Caco-2 (cell line): ENCODE data around the gene YAF2. TPM values are rescaled to one million over a fixed set of nuclear protein-coding genes. Genes with fewer than 3 reads are reported as not detected.

Experiments used
- BruUV-seq: library from RNA; stranded (reverse); fragments of 400-500 nt; replicated peaks from 2 replicates; lab custom pipeline; 2021; lab: Mats Ljungman, UMichigan
- CTCF ChIA-PET: fragments of 300-600 bp; sonication (Branson Sonifier 250); formaldehyde crosslinking; loops from one replicate; lab custom pipeline; 2022; ENCODE audit warnings: antibody characterized with exemption; lab: Charles Lee
- POLR2A ChIA-PET: fragments of 300-600 bp; sonication (Branson Sonifier 250); formaldehyde crosslinking; loops from one replicate; lab custom pipeline; 2022; ENCODE audit warnings: antibody characterized with exemption; lab: Charles Lee
- DNase-seq, 2 experiments: peaks; one replicate each; pipeline versions ENCODE4 v3.0.0 to v3.0.0-alpha.2; 2020 to 2022
- H3K27me3 ChIP-seq: replicated peaks from 2 replicates; pipeline ENCODE4 v1.6.0; 2011; ENCODE audit warnings: low read length; ENCODE audit not compliant: control insufficient read depth, insufficient read depth
- H3K36me3 ChIP-seq: 2 replicates; pipeline ENCODE4 v1.5.1; 2011; ENCODE audit warnings: low read length; ENCODE audit not compliant: control insufficient read depth, insufficient read depth
- H3K4me1 ChIP-seq: fragments of 250-450 bp; sonication (Bioruptor Pico); 2 replicates; pipeline ENCODE4 v1.5.1; 2020; ENCODE audit warnings: mild to moderate bottlenecking
- H3K4me3 ChIP-seq: 2 replicates; pipeline ENCODE4 v1.5.1; 2011; ENCODE audit warnings: low read depth, mild to moderate bottlenecking, control low read depth, low read length
- H3K9me3 ChIP-seq: fragments of 250-450 bp; sonication (Bioruptor Pico); 2 replicates; pipeline ENCODE4 v1.5.1; 2020; ENCODE audit warnings: mild to moderate bottlenecking, moderate library complexity
- H3K27ac Mint-ChIP-seq: one replicate; pipeline ENCODE4 v1.8.0; 2022; ENCODE audit warnings: mixed read lengths; ENCODE audit not compliant: unreplicated experiment
- H3K27me3 Mint-ChIP-seq: one replicate; pipeline ENCODE4 v1.8.0; 2022; ENCODE audit warnings: mixed read lengths; ENCODE audit not compliant: insufficient read depth, unreplicated experiment
- H3K36me3 Mint-ChIP-seq: one replicate; pipeline ENCODE4 v1.8.0; 2022; ENCODE audit warnings: mild to moderate bottlenecking, mixed read lengths; ENCODE audit not compliant: insufficient read depth, unreplicated experiment
- H3K4me1 Mint-ChIP-seq: one replicate; pipeline ENCODE4 v1.8.0; 2022; ENCODE audit warnings: low read depth, mixed read lengths; ENCODE audit not compliant: unreplicated experiment
- H3K4me3 Mint-ChIP-seq: one replicate; pipeline ENCODE4 v1.8.0; 2022; ENCODE audit warnings: mild to moderate bottlenecking, moderate library complexity, mixed read lengths; ENCODE audit not compliant: unreplicated experiment
- H3K9me3 Mint-ChIP-seq: one replicate; pipeline ENCODE4 v1.8.0; 2022; ENCODE audit warnings: mixed read lengths; ENCODE audit not compliant: unreplicated experiment
- intact Hi-C: fragments of 100-400 bp; cut with micrococcal nuclease; formaldehyde crosslinking; loops from one replicate; pipeline ENCODE4 v1.10.0; 2022; ENCODE audit not compliant: unreplicated experiment
- total RNA-seq: library from RNA; stranded (reverse); gene quantifications from 2 replicates; pipeline ENCODE4 v1.2.3, GENCODE V29; 2022
- TF ChIP-seq, protein P1 (sequence below), 2 experiments: fragments of 200-600 bp in 1 of 2; IDR thresholded peaks; 1 replicate in 1 of 2; 2 replicates in 1 of 2; pipeline versions ENCODE4 v1.5.1 to v1.8.0; 2011 to 2022; ENCODE audit warnings: antibody characterized with exemption in 1 of 2, control low read depth in 1 of 2, inconsistent platforms in 1 of 2, low read depth in 1 of 2, low read length in 1 of 2, mild to moderate bottlenecking in 1 of 2, moderate library complexity in 1 of 2; ENCODE audit not compliant: insufficient read depth in 1 of 2, severe bottlenecking in 1 of 2, unreplicated experiment in 1 of 2

YAF2 gene
- total RNA-seq, 1 experiment from 2014 or later: 29.2 TPM

DNA sequence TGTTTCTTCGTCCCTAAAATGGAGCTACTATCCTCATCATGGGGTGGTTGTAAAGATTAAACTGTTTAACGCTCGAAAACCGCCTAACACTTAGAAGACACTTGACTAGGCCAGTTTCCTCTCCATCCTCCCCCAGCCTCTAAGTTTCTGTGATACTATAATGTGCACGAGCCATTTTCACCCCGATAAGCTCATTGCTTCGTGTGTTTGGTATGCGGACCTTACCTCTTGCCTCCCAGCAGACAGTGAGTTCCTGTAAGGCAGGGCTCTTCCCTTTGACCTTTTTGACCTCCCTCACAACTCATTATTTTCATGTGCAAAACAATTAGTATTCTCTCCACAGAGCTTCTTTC lies 92.9 kb downstream of the YAF2 start:
- H3K27me3 Mint-ChIP-seq: no peaks in the 10 kb centered on the region
- intact Hi-C loops: loop anchor here (2.0 to 10.0 kb wide), 2 partner anchors 188 to 310 kb away; no protein-coding TSS in a partner anchor
- H3K4me1 ChIP-seq: peaks cover 31% of the 10 kb centered on the region
- H3K9me3 ChIP-seq: no peaks in the 10 kb centered on the region
- ChIA-PET CTCF (interaction anchor here (0.8 to 1.0 kb wide), 2 partner anchors 187 to 227 kb away, joined by 3 read pairs; no protein-coding TSS in a partner anchor), POLR2A (interaction anchor here (0.6 to 0.7 kb wide), 2 partner anchors 90 to 445 kb away, joined by 3 to 4 read pairs; no protein-coding TSS in a partner anchor)
- H3K36me3 Mint-ChIP-seq: peaks cover 12% of the 10 kb centered on the region
- peak; percentile 36 to 45 for DNase-seq
- H3K27ac Mint-ChIP-seq: peak overlapping the region; percentile 83
- no peaks in the 10 kb centered on the region for H3K27me3 ChIP-seq
- peak overlapping the region; percentile 69 for H3K4me3 ChIP-seq
- H3K36me3 ChIP-seq: no peaks in the 10 kb centered on the region
- TF ChIP-seq, protein P1, sequence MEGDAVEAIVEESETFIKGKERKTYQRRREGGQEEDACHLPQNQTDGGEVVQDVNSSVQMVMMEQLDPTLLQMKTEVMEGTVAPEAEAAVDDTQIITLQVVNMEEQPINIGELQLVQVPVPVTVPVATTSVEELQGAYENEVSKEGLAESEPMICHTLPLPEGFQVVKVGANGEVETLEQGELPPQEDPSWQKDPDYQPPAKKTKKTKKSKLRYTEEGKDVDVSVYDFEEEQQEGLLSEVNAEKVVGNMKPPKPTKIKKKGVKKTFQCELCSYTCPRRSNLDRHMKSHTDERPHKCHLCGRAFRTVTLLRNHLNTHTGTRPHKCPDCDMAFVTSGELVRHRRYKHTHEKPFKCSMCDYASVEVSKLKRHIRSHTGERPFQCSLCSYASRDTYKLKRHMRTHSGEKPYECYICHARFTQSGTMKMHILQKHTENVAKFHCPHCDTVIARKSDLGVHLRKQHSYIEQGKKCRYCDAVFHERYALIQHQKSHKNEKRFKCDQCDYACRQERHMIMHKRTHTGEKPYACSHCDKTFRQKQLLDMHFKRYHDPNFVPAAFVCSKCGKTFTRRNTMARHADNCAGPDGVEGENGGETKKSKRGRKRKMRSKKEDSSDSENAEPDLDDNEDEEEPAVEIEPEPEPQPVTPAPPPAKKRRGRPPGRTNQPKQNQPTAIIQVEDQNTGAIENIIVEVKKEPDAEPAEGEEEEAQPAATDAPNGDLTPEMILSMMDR (IDR thresholded peaks at IDR 0.05; ENCODE audit: insufficient read depth in 1 of 2, low read depth in 1 of 2, low read length in 1 of 2, severe bottlenecking in 1 of 2, unreplicated experiment in 1 of 2): no peak
- BruUV-seq: TSS peak; percentile 95
- H3K9me3 Mint-ChIP-seq: no peaks in the 10 kb centered on the region
- peaks cover 35% of the 10 kb centered on the region for H3K4me1 Mint-ChIP-seq
- H3K4me3 Mint-ChIP-seq: peak overlapping the region; percentile 82

DNA sequence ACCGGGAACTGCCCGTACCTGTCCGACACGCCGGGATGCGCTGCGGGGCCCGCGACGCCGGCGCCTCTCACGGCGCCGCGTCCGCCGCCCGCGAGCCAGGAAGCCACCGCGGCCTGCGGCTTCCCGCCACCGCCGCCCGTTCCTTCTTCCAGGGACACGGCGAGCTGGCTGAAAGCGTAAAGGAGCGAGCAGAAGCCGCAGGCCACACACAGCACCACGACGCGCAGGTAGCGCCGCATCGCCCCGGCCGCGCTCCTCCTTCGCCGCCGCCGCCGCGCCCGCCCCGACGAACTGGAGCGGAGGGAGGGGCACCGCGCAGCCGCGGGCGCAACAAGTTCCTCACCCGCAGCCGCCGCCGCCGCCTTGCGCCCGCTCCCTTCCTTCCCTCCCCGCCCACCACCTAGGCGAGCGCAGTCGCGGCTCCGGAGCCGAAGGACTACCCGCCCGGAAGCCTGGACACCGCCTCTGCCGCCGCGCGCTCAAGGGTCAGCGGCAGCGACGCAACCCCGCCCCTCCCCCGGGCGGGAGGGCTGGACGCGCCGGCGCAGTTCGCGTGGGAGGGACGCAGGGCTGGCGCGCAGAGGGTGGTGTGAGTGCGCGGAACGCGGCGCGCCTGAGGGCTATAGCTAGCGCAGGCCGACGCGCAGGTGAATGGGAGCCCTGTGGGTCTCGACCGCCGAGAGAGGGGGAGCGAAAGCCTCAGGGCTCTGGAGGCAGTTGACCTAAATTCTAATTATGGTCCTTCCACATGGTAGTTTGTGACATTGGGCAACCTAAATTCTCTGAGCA lies 93.4 kb downstream of the YAF2 start, which contains the start of gene GXYLT1:
Gene GXYLT1, minus strand, starts transcription at position 467 of the 789 bp plus-strand sequence. Its CDS starts 228 bp downstream, at position 239.
- Mint-ChIP-seq H3K9me3 (no peaks in the 10 kb centered on the region), H3K4me3 (peak within 1 kb of the TSS; percentile 82), H3K27ac (peak within 1 kb of the TSS; percentile 84), H3K4me1 (peaks cover 35% of the 10 kb centered on the region), H3K36me3 (peaks cover 12% of the 10 kb centered on the region), H3K27me3 (no peaks in the 10 kb centered on the region)
- DNase-seq: peak; percentile 97 to 98
- Histone ChIP-seq H3K4me3 (peak within 1 kb of the TSS; percentile 69), H3K36me3 (no peaks in the 10 kb centered on the region), H3K27me3 (no peaks in the 10 kb centered on the region), H3K9me3 (no peaks in the 10 kb centered on the region), H3K4me1 (peaks cover 31% of the 10 kb centered on the region)
- BruUV-seq: no TSS peak
- CTCF ChIA-PET: interaction anchor here (0.8 to 1.0 kb wide), 2 partner anchors 187 to 227 kb away, joined by 3 read pairs; no protein-coding TSS in a partner anchor
- intact Hi-C loops: loop anchor here (1.0 to 10.0 kb wide), 3 partner anchors 94 to 310 kb away; partner anchors contain the start of gene YAF2
- TF ChIP-seq, protein P1 (IDR thresholded peaks at IDR 0.05; ENCODE audit: insufficient read depth in 1 of 2, low read depth in 1 of 2, low read length in 1 of 2, severe bottlenecking in 1 of 2, unreplicated experiment in 1 of 2): no peak
- POLR2A ChIA-PET: interaction anchor here (0.7 kb wide), 1 partner anchor 91 kb away, joined by 3 read pairs; no protein-coding TSS in a partner anchor

DNA sequence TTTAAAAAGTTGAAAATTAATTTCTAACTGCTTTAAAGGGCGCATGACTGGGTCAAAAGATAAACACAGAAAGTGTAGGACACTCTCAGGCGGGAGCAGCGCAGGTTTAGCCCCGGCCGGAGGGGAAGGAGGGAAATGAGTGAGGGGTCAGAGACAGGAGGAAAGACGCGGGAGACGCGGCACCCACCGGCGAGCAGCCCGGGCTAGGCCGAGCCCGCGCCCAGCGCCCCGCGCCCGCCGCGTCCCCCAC lies 94.0 kb downstream of the YAF2 start:
- ChIA-PET POLR2A (no interaction called here), CTCF (no interaction called here)
- Histone ChIP-seq H3K4me3 (peak overlapping the region; percentile 69), H3K4me1 (peaks cover 31% of the 10 kb centered on the region), H3K9me3 (no peaks in the 10 kb centered on the region), H3K27me3 (no peaks in the 10 kb centered on the region), H3K36me3 (no peaks in the 10 kb centered on the region)
- TF ChIP-seq, protein P1 (IDR thresholded peaks at IDR 0.05; ENCODE audit: insufficient read depth in 1 of 2, low read depth in 1 of 2, low read length in 1 of 2, severe bottlenecking in 1 of 2, unreplicated experiment in 1 of 2): no peak
- BruUV-seq: no TSS peak
- peak in 1 of 2 experiments; percentile 41 for DNase-seq
- Mint-ChIP-seq H3K9me3 (no peaks in the 10 kb centered on the region), H3K4me3 (peak overlapping the region; percentile 82), H3K36me3 (peaks cover 12% of the 10 kb centered on the region), H3K27ac (peak overlapping the region; percentile 84), H3K4me1 (peaks cover 35% of the 10 kb centered on the region), H3K27me3 (no peaks in the 10 kb centered on the region)
- intact Hi-C loops: loop anchor here (1.0 to 10.0 kb wide), 3 partner anchors 94 to 311 kb away; partner anchors contain the start of gene YAF2
